Immature natural killer cell (primary cell): Measurements from ENCODE around the gene LRSAM1. TPM values are rescaled to one million over a fixed set of nuclear protein-coding genes. Genes with fewer than 3 reads are reported as not detected.

Experiments
- DNase-seq, 3 donors: peaks; one replicate each; pipeline ENCODE4 v3.0.0; 2022; ENCODE audit warnings: mixed read lengths in 1 of 3
- H3K27ac Mint-ChIP-seq, 6 donors: one replicate each; pipeline ENCODE4 v1.8.0; 2020; ENCODE audit warnings: mixed read lengths in 6 of 6, mild to moderate bottlenecking in 5 of 6, inconsistent platforms in 4 of 6, moderate library complexity in 3 of 6
- H3K27me3 Mint-ChIP-seq, 3 donors: one replicate each; pipeline ENCODE4 v1.8.0; 2020 to 2021; ENCODE audit warnings: low read depth in 3 of 3, mild to moderate bottlenecking in 3 of 3, mixed read lengths in 3 of 3, moderate library complexity in 3 of 3, inconsistent platforms in 1 of 3
- H3K36me3 Mint-ChIP-seq, 3 donors: one replicate each; pipeline ENCODE4 v1.8.0; 2020; ENCODE audit warnings: mixed read lengths in 3 of 3, inconsistent platforms in 2 of 3, mild to moderate bottlenecking in 2 of 3
- H3K4me1 Mint-ChIP-seq, 2 donors: one replicate each; pipeline ENCODE4 v1.8.0; 2020; ENCODE audit warnings: inconsistent platforms in 2 of 2, mild to moderate bottlenecking in 2 of 2, mixed read lengths in 2 of 2, moderate library complexity in 1 of 2
- H3K4me3 Mint-ChIP-seq, 5 donors: one replicate each; pipeline ENCODE4 v1.8.0; 2020; ENCODE audit warnings: mild to moderate bottlenecking in 5 of 5, mixed read lengths in 5 of 5, inconsistent platforms in 3 of 5, moderate library complexity in 3 of 5
- H3K9me3 Mint-ChIP-seq, 6 donors: one replicate each; pipeline ENCODE4 v1.8.0; 2020; ENCODE audit warnings: mild to moderate bottlenecking in 6 of 6, mixed read lengths in 6 of 6, inconsistent platforms in 4 of 6, moderate library complexity in 3 of 6
- polyA plus RNA-seq, 3 donors: library from polyadenylated mRNA; unstranded; fragments of 300-500 nt; fragmentation: Illumina TruSeq; gene quantifications; one replicate each; pipeline ENCODE4 v1.2.3, GENCODE V29; 2021

Gene LRSAM1
- polyA plus RNA-seq, 3 donors from 2014 or later = 2.7 to 6.4 (median 4.4) TPM

- H3K27ac Mint-ChIP-seq = no peak overlapping the region
- no peak for DNase-seq
- no peak overlapping the region for H3K4me3 Mint-ChIP-seq
- no peaks in the 10 kb centered on the region for H3K4me1 Mint-ChIP-seq
- peaks cover 13 to 24% (median 15%) of the 10 kb centered on the region in 3 donors for H3K36me3 Mint-ChIP-seq
- H3K27me3 Mint-ChIP-seq = peaks cover 0 to 4% (median 0%) of the 10 kb centered on the region in 3 donors
- H3K9me3 Mint-ChIP-seq = no peaks in the 10 kb centered on the region
These were observed 34.7 kb downstream of the LRSAM1 start for GRCh38 chr9:127485995-127486394.

DNA sequence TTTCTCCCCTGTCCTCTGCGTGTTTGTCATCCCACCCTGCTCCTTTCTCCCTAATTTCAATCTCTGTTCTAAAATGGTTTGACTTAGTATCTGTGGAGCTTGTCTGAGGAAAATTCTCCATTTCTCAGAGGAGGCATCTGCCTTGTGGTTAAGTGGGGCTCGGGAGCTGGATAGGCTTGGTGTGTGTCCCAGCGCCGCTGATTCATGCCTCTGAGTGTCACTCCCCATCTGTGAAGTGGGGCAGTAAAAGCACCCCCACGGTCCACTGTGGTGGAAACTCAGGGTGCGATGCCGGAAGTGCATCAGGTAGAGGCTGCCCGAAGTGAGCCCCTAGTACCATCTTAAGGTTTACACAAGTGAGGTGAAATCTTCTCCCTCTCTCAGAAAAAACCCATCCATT is 37.6 kb downstream of the LRSAM1 start:
- Mint-ChIP-seq H3K4me3 (no peak overlapping the region), H3K9me3 (no peaks in the 10 kb centered on the region), H3K4me1 (no peaks in the 10 kb centered on the region), H3K36me3 (peaks cover 8 to 29% (median 13%) of the 10 kb centered on the region in 3 donors), H3K27me3 (no peaks in the 10 kb centered on the region), H3K27ac (no peak overlapping the region)
- no peak for DNase-seq

- Mint-ChIP-seq H3K36me3 (peaks cover 8 to 25% (median 13%) of the 10 kb centered on the region in 3 donors), H3K27ac (no peak overlapping the region), H3K27me3 (no peaks in the 10 kb centered on the region), H3K4me3 (no peak overlapping the region), H3K4me1 (no peaks in the 10 kb centered on the region), H3K9me3 (no peaks in the 10 kb centered on the region)
- DNase-seq = no peak
These were observed 38.3 kb downstream of the LRSAM1 start for GRCh38 chr9:127489471-127490115.

DNA sequence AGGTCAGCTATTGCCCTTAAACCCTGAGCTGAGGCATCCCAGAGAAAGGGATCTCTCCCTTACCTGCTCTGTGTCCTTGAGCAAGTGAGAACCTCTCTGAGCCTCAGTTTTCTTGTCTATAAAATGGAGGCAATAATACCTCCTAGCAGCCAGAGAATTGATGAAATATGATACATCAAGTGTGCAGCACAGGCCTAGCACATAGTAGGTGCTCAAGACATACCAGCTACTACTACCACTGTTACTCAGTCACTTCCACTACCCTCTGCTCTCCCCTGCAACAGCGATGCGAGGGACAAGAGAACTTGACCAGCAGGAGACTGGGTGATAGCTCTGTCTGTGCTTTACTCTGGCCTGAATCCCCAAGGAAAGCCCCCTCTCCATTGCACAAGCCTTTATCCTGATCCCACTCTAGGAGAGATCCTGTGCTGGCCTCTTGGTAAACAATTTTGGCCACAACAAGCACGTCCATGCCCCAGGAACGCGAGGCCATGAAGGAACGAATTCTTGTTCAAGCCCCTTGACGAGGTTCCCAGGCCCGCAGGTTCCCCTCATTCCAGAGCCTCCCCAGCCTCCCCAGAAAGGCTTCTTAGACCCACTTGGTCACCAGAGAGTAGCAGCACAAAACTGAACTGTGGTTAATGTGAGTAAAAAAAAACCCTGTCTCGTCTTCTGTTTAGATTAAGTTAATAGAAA is 39.4 kb downstream of the LRSAM1 start:
- Mint-ChIP-seq H3K4me3 (no peak overlapping the region), H3K4me1 (no peaks in the 10 kb centered on the region), H3K9me3 (no peaks in the 10 kb centered on the region), H3K27ac (no peak overlapping the region), H3K27me3 (no peaks in the 10 kb centered on the region), H3K36me3 (peaks cover 8 to 25% (median 13%) of the 10 kb centered on the region in 3 donors)
- DNase-seq = no peak

DNA sequence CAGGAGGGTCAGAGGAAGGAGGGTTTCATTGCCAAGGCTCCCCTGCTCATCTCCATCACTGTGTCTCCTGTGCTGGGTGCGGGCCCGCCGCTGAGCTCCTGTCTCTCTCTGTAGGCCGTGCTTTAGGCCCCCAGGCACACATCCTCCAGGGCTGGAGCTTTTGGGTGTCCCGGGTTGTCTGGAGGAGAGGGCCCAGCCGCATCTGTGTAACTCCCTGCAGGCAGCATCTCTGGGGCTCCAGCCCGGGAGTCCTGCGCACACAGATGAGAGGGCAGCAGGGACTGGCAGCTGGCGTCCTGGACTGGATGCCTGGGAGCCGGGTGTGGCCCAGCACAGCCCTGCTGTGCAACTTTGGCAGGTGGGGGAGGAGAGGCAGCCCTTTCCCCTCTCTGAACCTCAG is 40.2 kb downstream of the LRSAM1 start:
- peaks cover 11 to 22% (median 18%) of the 10 kb centered on the region in 3 donors for H3K36me3 Mint-ChIP-seq
- H3K27me3 Mint-ChIP-seq = no peaks in the 10 kb centered on the region
- H3K4me3 Mint-ChIP-seq = no peak overlapping the region
- H3K9me3 Mint-ChIP-seq = no peaks in the 10 kb centered on the region
- DNase-seq = no peak
- no peak overlapping the region for H3K27ac Mint-ChIP-seq
- no peaks in the 10 kb centered on the region for H3K4me1 Mint-ChIP-seq

DNA sequence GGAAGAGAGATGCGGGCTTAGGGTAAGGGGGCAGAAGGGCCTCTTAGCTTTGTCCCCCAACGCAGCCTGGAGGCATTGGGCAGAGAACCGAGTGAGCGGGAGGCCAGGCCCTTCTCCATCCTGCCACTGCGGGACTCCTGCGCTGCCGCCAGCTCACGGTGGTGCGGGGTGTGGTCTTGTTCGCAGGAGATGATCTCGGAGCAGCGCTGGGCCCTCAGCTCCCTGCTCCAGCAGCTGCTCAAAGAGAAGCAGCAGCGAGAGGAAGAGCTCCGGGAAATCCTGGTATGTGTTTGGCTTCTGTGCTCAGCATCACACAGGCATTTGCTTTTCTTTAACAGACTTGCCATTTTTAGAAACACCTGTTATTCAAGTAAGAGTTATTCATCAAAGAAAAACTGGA is 41.3 kb downstream of the LRSAM1 start:
- Mint-ChIP-seq H3K4me1 (no peaks in the 10 kb centered on the region), H3K9me3 (no peaks in the 10 kb centered on the region), H3K4me3 (no peak overlapping the region), H3K36me3 (peaks cover 10 to 19% (median 18%) of the 10 kb centered on the region in 3 donors), H3K27me3 (no peaks in the 10 kb centered on the region), H3K27ac (no peak overlapping the region)
- no peak for DNase-seq

- no peak for DNase-seq
- Mint-ChIP-seq H3K36me3 (peaks cover 10 to 19% (median 17%) of the 10 kb centered on the region in 3 donors), H3K4me3 (no peak overlapping the region), H3K27ac (no peak overlapping the region), H3K4me1 (no peaks in the 10 kb centered on the region), H3K27me3 (no peaks in the 10 kb centered on the region), H3K9me3 (no peaks in the 10 kb centered on the region)
These were observed 42.4 kb downstream of the LRSAM1 start for GRCh38 chr9:127493592-127494303.

- no peak overlapping the region for H3K27ac Mint-ChIP-seq
- H3K4me3 Mint-ChIP-seq = no peak overlapping the region
- H3K36me3 Mint-ChIP-seq = peaks cover 10 to 19% (median 14%) of the 10 kb centered on the region in 3 donors
- no peaks in the 10 kb centered on the region for H3K9me3 Mint-ChIP-seq
- H3K4me1 Mint-ChIP-seq = no peaks in the 10 kb centered on the region
- no peaks in the 10 kb centered on the region for H3K27me3 Mint-ChIP-seq
- no peak for DNase-seq
These were observed 43.0 kb downstream of the LRSAM1 start for GRCh38 chr9:127494304-127494702.

GRCh38 chr9:127495884-127496555 is 44.7 kb downstream of the LRSAM1 start:
- Mint-ChIP-seq H3K9me3 (no peaks in the 10 kb centered on the region), H3K4me3 (no peak overlapping the region), H3K27me3 (no peaks in the 10 kb centered on the region), H3K4me1 (no peaks in the 10 kb centered on the region), H3K27ac (peak overlapping the region in 1 of 6 donors; percentile 36), H3K36me3 (peaks cover 6 to 15% (median 10%) of the 10 kb centered on the region in 3 donors)
- DNase-seq = no peak

DNA sequence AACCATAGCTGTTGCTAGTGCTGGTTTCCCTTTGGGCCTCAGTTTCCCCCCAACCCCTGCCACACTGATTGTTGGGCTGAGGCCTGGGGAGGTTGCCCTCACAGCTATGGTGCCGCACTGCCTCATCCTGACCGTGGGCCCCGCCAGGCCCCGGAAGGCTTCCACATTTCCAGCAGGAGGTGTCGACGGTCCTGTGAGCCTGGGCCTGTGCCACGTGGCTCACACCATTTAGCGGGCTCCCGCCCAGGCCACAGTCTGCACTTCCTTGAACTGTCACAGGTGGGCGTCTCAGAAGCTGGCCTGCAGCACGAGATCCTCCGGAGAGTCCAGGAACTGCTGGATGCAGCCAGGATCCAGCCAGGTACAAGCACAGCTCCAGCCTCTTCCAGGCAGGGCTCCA is 45.7 kb downstream of the LRSAM1 start:
- DNase-seq = no peak
- Mint-ChIP-seq H3K4me1 (no peaks in the 10 kb centered on the region), H3K9me3 (no peaks in the 10 kb centered on the region), H3K27me3 (no peaks in the 10 kb centered on the region), H3K36me3 (peaks cover 6 to 15% (median 10%) of the 10 kb centered on the region in 3 donors), H3K4me3 (no peak overlapping the region), H3K27ac (no peak overlapping the region)

GRCh38 chr9:127497656-127498290 is 46.5 kb downstream of the LRSAM1 start:
- Mint-ChIP-seq H3K9me3 (no peaks in the 10 kb centered on the region), H3K36me3 (peaks cover 6 to 11% (median 10%) of the 10 kb centered on the region in 3 donors), H3K27me3 (no peaks in the 10 kb centered on the region), H3K27ac (no peak overlapping the region), H3K4me1 (no peaks in the 10 kb centered on the region), H3K4me3 (no peak overlapping the region)
- no peak for DNase-seq

- DNase-seq = no peak
- no peaks in the 10 kb centered on the region for H3K4me1 Mint-ChIP-seq
- H3K4me3 Mint-ChIP-seq = no peak overlapping the region
- no peak overlapping the region for H3K27ac Mint-ChIP-seq
- peaks cover 6 to 8% (median 6%) of the 10 kb centered on the region in 3 donors for H3K36me3 Mint-ChIP-seq
- no peaks in the 10 kb centered on the region for H3K9me3 Mint-ChIP-seq
- peaks cover 0 to 1% (median 0%) of the 10 kb centered on the region in 3 donors for H3K27me3 Mint-ChIP-seq
These were observed 47.0 kb downstream of the LRSAM1 start for GRCh38 chr9:127498298-127498697.

GRCh38 chr9:127500399-127500798 is 49.1 kb downstream of the LRSAM1 start:
- H3K9me3 Mint-ChIP-seq = no peaks in the 10 kb centered on the region
- H3K36me3 Mint-ChIP-seq = peaks cover 2 to 6% (median 5%) of the 10 kb centered on the region in 3 donors
- no peak for DNase-seq
- no peak overlapping the region for H3K27ac Mint-ChIP-seq
- H3K4me1 Mint-ChIP-seq = no peaks in the 10 kb centered on the region
- H3K4me3 Mint-ChIP-seq = no peak overlapping the region
- peaks cover 0 to 2% (median 0%) of the 10 kb centered on the region in 3 donors for H3K27me3 Mint-ChIP-seq
